CD4-positive, alpha-beta T cell treated with Interferon gamma for 1 hour (primary cell): ENCODE measurements around the gene TASP1.
"Not testable (repeated sequence)": the region's sequence is repeated elsewhere in the genome, so short reads cannot be mapped to it uniquely, and the experiment has no call there.

Experiments used
- DNase-seq: peaks from one replicate; pipeline ENCODE4 v3.0.0-alpha.2; 2020

The TASP1 gene

DNA sequence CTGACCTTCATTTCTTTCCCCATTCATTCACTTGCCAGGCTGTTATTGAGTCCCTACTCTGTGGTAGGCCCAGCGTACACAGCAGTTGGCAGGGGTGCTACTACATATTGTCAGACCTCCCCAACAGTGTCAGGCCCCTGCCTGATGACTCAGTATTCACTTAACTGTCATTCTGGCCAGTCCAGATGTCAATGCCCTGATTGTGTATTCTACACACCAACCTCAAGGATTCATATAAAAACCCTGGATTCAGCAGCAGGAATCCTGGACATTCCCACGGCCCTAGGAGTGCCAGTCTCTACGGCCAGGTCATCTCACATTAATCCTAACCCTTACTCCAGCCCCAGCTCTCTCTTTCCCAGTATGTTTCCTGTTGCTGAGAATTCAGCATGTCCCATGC is 151.5 kb downstream of the TASP1 start:
- DNase-seq = no peak

DNA sequence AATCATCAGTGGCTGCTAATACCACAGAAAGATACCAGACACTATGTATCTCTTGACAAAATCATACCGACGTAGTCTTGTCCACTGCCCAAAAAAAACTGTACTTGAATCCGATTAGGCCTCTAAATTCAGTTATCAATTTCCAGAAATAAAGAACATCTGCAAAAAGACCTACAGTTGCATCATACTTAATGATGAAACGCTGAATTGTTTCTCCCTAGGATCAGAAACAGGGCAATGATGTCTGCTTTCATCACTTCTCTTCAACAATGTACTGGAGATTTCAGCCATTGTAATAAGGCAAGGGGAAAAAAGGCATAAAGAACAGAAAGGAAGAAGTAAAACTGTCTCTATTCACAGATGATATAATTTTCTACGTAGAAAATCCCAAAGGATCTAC is 152.0 kb downstream of the TASP1 start:
- no peak for DNase-seq

DNA sequence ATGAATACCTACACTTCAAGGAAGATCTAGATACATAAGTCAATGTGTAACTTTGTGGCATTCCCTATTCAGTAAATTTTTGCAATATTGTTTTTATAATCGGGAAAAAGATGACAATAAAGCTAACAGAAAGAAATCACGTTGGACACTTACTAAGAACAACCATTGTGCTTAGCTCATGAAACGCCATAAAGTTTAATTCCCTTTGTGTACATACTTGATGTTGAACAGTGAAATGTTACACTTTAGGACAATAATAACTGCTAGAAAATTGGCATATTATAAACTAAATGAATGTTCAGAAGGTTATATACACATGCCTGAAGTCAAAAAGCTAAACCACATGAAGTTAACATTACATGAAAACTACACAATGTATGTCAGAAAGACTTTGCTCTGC is 153.2 kb downstream of the TASP1 start:
- DNase-seq = no peak

DNA sequence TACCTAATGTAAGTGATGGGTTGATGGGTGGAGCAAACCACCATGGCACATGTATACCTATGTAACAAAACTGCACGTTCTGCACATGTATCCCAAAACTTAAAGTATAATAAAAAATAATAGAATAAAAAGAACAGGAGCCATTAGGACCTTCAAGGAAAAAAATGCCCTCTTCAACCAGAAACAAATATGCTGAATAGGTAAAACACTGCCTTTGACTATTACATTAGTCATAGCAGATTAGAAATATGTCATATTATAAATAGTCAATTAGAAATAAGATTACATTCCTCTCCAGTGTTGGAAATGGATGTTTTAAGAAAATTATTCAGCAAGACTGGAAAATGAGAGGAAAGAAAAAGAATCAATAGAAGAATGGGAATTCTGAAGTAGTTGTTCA is 153.7 kb downstream of the TASP1 start:
- DNase-seq = not testable (repeated sequence)

DNA sequence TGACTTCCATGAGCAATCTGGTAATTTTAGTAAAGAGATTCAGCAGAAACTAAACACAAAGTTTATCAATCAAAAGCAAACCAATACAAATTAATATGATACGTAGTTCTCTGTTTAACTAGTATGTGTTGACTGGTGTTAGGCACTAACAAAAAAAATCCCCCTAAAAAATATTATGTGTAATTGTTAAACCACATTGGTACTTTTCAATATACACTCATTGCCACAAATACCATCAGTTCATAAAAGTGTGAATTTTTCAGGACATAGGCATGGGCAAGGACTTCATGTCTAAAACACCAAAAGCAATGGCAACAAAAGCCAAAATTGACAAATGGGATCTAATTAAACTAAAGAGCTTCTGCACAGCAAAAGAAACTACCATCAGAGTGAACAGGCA is 155.3 kb downstream of the TASP1 start:
- DNase-seq = not testable (repeated sequence)

DNA sequence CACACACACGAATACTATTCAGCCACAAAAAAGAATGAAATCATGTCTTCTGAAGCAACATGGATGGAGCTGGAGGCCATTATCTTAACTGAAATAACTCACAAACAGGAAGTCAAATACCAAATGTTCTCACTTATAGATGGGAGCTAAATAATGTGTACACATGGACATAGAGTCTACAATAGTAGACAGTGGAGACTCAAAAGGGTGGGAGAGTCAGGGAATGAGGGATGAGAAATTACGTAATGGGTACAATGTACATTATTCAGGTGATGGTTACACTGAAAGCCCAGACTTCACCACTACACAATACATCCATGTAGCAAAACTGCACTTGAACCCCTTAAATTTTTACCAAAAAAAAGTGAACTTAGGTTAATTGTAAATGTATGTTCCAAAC is 160.4 kb downstream of the TASP1 start:
- no peak for DNase-seq

DNA sequence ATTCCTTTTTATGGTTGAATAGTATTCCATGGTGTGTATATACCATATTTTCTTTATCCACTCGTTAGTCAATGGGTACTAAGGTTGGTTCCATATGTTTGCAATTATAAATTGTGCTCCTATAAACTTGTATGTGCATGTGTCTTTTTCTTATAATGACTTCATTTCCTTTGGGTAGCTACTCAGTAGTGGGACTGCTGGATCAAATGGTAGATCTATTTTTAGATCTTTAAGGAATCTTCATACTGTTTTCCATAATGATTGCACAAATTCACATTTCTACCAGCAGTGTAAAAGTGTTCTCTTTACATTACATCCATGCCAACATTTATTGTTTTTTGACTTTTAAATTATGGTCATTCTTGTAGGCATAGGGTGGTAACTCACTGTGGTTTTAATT is 164.3 kb downstream of the TASP1 start:
- DNase-seq = no peak

DNA sequence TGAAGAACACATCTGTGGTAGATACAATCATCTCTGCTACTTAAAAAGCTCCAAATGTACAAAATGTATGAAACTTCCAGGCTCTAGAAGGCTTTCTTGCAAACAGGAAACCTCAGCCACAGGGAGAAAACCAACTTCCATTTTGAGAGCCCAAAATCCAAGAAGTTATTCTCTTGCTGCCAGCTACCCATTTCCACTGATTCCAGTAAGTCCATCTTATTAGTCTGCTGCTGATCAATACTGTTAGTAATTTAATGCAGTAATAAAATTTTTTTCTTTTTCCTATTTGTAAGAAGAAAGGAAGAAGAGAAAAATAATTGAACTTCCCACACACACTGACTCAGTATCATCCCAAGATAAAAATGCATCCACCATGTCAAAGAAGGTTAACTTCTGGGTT is 169.5 kb downstream of the TASP1 start:
- DNase-seq = no peak

DNA sequence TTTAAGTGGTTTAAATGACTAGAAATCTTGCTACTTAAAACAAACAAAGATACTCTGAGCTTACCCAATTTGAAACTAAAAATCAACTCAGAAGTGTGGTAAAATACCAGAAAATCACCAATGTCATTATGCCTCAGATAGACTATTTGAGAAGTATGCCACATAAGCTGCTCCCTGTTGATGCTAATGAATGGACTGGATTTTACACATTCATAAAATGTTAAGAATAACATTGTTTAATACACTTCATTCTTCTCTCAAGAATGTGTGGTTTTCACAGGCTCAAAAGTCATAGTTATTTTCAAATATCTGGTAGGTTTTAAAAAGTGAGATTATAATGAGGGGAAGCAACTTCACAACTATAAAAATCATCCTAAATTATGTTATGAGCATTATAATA is 170.6 kb downstream of the TASP1 start:
- no peak for DNase-seq

DNA sequence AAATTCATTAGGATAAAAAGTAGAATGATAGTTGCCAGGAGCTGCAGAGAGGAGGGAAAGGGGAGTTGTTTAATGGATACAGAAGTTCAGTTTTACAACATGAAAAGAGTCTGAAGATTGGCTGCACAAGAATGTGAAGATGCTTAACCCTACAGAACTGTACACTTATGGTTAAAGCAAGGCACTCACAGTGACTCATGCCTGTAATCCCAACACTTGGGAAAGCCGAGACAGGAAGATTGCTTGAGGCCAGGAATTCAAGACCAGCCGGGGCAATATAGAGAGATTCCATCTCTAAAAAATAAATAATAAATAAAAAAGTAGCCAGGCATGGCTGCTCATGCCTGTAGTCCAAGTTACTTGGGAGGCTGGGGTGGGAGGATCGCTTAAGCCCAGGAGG is 174.0 kb downstream of the TASP1 start:
- DNase-seq = no peak

DNA sequence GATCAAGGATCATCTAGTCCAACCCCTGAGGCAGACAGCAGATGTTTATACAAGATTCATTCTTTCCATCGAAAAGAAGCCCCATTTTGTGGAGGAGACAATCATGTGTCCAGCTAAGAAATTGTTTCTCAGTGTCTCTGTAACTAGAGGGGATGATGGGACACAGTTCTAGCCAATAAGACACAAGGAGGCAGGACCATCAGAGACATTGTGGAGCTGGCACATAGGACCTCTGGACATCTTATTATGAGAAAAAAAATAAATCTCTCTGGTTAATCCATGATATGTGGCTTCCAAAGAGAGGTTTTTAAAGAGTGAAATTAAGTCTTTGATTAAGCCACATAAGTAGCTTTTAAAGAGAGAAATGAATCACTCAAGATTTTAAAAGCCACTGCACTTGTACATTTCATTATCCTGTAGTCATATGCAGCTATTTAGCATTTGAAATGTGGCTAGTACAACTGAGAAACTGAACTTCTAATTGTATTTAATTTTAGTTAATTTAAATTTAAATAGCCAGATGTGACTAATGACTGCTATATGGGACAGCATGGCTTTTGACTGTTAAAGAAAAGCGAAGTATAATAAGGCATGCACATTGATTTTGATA is 176.8 kb downstream of the TASP1 start:
- DNase-seq = no peak

DNA sequence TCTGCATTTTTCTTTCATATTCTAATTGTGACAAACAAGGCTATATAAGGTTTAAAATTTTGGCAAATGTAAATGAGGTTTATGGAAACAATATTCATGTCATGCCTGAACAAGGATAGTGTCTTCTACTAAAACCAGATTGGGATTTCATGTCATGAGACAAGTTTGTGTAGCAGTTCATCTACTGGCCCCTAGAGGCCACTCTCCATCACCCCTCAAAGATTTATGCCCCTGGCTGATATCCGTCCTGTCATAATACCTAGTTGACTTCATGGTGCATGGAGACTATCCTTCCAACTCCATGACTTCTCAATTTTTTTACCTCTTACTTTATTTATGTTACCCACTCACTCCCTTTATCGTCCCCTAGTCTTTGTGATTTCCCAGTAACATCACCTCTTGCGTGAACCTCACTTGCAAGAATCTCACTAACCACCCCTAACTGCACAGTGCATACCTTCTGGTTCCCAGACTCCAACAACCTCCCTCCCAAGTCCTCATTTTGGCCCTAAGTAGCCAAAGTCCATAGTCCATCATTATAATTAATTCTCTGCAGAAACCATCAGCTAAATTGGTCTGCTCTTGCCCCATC is 179.8 kb downstream of the TASP1 start:
- DNase-seq = no peak

DNA sequence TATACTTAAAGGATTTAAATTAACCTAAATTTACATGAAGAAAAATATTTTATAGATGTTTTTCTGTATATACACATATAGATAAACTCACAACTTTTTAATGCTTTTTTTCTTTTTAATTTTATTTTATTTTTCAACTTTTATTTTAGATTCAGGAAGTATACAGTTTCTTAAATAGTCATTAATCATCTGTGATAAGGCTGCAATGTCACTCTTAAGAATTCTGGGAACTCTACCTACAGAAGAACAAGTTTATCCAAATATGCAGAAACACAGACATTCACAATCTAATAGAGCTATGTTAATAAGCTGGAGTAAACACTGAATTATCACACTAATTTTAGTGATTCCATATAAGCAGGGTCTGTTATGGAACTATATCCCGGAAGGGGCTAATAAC is 181.2 kb downstream of the TASP1 start:
- no peak for DNase-seq

DNA sequence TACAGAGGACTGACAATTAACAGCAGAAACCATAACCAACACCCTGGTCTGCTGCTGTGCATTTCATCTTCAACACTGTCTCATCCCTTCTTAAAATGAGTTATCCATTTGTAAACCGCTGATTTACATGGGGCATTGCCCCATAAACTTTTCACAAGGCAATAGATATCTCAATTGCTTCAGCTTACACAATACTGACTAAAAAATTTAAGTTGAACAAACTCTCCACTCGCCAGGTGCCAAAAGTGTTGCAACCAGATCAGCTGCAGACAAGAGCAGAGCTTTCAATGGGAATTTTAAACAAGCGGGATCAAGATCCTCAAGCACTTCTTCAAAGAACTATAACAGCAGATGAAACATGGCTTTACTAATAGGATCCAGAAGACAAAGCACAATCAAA is 183.0 kb downstream of the TASP1 start:
- DNase-seq = no peak

DNA sequence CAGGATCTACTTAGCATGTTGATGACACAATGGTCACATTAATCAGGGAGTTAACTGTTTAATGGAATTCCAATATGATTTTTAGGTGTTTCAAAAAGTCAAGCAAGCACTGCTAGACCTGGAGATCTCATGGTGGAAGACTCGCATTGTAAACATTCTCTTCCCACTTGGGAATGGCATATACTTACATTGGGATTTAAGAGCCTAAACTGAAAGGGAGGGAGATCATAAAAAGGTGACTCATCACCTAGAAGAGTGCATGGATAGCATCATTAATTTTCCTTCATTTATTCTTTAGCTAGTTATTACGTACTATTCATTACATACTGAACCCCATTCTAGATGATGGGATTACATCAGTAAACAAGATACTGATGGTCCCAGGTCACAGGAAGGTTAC is 185.4 kb downstream of the TASP1 start:
- no peak for DNase-seq

DNA sequence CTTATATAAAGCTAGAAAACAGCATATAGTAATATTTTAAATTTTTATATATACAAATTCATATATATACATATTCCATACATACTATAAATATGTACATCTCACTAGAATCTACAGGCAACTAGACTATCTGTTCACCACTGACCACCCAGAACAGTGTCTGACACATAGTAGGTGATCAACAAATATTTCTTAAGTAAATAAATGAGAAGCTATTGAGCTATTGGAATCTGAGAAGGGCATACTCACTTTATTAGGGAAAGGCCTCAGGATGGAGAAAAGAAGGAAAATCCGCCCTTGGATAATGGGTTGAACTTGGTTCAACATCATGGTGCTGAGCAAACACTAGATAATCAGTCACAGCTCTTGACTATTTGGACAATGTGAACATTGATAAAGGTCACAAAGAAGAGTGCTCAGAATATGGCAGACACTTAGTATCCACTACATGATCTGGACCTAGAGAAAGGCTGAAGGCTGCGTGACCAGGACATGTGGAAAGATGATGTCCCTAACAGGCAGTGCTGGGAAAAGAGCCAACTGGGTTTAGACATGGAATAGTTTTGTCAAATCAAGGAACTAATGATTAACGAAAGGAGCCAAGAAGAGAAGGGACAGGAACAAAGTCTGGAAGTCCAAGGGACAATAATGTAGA is 186.1 kb downstream of the TASP1 start:
- DNase-seq = no peak

DNA sequence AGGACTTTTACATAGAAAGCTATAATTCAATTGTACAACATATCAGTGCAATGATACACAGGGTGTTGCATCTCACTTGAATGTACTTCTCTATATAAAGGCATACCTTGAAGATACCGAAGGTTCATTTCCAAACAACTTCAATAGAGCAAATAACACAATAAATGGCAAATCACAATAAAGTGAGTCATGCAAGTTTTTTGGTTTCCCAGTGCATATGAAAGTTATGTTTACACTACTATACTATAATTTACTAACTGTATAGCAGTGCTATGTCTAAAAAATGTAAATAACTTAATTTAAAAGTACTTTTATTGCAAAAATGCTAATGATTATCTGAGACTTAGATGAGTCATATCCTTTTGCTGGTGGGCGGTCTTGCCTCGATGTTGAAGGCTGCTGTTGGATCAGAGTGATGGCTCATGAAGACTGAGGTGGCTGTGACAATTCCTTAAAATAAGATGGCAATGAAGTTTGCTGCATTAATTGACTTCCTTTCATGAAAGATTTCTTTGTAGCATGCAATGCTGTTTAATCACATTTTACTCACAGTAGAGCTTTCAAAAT is 188.8 kb downstream of the TASP1 start:
- DNase-seq = no peak

DNA sequence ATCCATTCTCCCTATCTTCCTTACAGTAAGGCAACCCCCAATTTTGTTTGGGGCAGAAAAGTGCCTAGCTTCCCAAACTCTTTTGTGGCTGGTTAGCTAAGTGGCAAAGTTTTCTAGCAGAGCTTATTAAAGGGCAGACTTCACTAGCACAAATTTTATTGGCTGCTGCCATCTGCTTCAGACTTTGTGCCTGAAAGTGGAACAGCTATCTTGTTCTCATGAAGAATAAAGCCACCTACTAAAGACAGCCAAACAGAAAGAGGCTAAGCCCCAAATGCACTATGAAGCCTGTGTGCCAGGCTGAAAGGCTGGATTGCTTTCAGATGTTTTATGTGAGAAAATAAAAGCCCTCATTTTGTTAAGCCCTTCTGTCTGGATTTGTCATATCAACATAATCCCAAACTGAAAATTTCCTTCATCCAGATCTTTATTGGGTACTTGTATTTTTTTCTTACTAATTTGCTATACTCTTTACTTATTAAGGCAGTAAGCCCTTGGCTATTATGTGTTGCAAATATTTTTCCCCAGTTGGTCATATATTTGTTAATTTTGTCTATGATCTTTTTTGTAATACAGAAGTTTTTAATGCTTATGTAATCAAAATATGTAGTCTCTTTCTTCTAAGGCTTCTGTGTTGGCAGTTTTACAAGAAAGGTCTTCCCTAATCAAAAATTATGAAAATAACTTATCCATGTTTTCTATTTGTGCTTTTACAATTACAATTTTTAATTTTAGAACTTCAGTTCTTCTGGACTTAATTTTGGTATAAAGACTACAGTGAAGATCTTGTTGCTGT is 191.1 kb downstream of the TASP1 start:
- DNase-seq = no peak

DNA sequence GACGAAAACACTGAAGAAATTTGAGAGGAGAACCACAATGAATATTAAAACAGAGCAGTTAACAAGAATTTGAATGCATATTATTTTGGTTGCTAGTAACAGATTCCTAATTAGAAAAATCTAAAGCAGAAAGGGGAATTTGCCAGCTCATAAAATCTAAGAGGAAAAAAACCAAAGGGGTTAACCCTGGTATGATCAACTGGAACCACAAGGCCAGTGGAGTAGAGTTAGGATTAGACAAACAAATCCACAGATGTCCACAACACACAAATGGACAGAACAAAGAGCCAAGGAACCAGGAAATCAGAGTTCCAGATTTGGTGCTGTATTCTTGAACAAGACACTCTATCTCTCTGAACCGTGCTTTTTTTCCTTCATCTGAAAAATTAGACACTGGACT is 195.0 kb downstream of the TASP1 start:
- DNase-seq = no peak

DNA sequence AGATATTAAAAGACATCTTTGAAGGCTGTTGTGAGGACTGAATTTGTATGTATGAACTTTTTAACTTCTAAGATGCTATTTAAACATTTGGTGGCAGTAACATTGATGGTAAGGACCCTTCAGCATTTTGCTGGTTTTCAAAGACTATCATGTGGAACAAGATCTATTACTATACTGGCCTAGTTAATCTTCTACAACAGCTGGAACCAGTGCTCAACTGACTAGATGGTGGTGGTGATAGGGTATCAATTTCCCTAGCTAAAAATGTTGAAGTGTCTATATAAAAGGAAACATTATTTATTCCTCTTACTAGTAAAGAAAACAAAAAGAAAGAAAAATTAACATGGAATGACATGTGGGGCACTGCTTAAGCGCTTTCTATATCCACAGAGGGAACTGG is 195.7 kb downstream of the TASP1 start:
- no peak for DNase-seq

DNA sequence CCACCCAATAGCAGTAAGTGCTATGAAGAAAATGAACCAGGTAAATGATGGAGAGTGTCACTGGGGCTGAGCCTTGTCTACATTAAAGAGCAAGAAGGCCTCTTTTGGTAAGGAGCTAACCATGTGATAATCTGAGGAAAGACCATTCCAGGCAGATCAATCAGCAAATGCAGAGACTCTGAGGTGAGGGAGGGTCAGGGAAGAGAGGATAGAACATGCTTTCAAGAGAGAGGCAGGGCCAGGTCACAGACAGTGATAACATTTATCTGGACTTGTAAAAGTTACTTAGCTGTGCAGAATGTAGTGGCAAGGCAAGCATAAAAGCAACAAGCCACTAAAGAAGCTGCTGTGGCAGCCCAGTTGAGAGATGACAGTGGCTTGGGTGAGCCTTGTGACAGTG is 197.3 kb downstream of the TASP1 start:
- no peak for DNase-seq

DNA sequence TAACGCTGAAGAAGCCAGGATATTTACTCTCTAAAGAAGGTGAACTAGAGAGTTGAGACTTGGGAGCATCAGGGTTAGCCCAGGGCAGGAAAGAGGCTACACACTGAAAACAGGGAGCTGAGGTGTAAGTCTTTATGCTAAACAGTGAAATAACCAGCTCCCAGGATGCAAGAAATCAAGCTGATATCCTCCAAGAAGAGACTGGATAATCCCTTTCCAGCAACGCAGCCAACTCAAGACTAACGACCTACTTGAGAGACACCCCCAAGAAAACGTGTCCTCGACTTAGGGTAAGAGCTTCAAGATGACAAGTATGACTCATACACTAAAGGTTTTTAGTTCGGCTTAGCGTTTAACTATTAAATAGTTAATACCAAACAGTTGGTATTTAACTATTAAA is 202.2 kb downstream of the TASP1 start:
- no peak for DNase-seq

DNA sequence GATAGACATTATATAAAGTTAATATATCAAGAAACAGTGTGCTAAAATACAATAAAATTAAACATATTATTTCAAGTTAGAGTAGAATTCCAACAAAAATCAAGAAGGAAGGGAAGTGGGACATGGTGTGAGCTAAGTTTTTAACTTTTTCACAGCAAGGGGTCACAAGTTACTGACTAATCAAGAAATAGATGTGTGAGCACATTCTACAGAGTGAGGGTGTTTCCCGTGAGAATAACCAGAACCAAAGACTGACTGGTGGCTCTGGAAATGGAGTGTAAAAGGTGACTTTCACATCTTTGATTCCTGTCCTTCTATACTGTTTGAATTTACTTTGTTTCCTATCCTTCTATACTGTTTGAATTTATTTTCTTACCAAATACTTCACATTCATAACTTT is 206.6 kb downstream of the TASP1 start:
- DNase-seq = no peak
